IMR-90 (cell line): ENCODE data around the gene MYO3B. TPM values are rescaled to one million over a fixed set of nuclear protein-coding genes. Genes with fewer than 3 reads are reported as not detected.

Source experiments
- ATAC-seq: fragments of 200-7000 bp; cut with Tn5 transposase; 2 replicates; pipeline ENCODE4 v1.9.1; 2020; ENCODE audit warnings: low read depth, mild to moderate bottlenecking, moderate library complexity
- BruUV-seq: library from RNA; stranded (reverse); fragments of 400-500 nt; replicated peaks from 2 replicates; lab custom pipeline; 2021; lab: Mats Ljungman, UMichigan
- CTCF ChIA-PET: fragments of 300-600 bp; formaldehyde crosslinking; extraction: SDS; loops from one replicate; lab custom pipeline; 2021; ENCODE audit warnings: antibody characterized with exemption; lab: Yijun Ruan, JAX
- POLR2A ChIA-PET: fragments of 300-600 bp; sonication (Branson Sonifier 250); formaldehyde crosslinking; loops from one replicate; lab custom pipeline; 2022; ENCODE audit warnings: antibody characterized with exemption; ENCODE audit not compliant: unreplicated experiment; lab: Charles Lee
- DNase-seq: peaks from one replicate; pipeline ENCODE4 v3.0.0; 2013
- H2AFZ ChIP-seq: replicated peaks from 2 replicates; pipeline ENCODE3; 2013; ENCODE audit warnings: low read length, mild to moderate bottlenecking; ENCODE audit not compliant: poor library complexity
- H2AK5ac ChIP-seq: 2 replicates; pipeline ENCODE4 v1.6.1; 2013; ENCODE audit warnings: low read depth, low read length, inconsistent platforms
- H2AK9ac ChIP-seq: replicated peaks from 2 replicates; pipeline ENCODE3; 2013; ENCODE audit warnings: mild to moderate bottlenecking, low read depth, low read length, moderate library complexity; ENCODE audit not compliant: poor library complexity
- H2BK120ac ChIP-seq: 2 replicates; pipeline ENCODE4 v1.6.1; 2013; ENCODE audit warnings: low read depth, low read length, inconsistent platforms
- H2BK15ac ChIP-seq: 3 replicates; pipeline ENCODE4 v1.6.1; 2013; ENCODE audit warnings: low read depth, low read length, inconsistent platforms
- H2BK20ac ChIP-seq: 2 replicates; pipeline ENCODE4 v1.6.1; 2013; ENCODE audit warnings: low read depth, mild to moderate bottlenecking, inconsistent platforms, low read length, moderate library complexity
- H2BK5ac ChIP-seq: 2 replicates; pipeline ENCODE4 v1.6.1; 2013; ENCODE audit warnings: mild to moderate bottlenecking, low read depth, low read length, inconsistent platforms; ENCODE audit not compliant: poor library complexity, severe bottlenecking
- H3K14ac ChIP-seq: replicated peaks from 2 replicates; pipeline ENCODE4 v1.6.1; 2013; ENCODE audit warnings: low read depth, low read length, inconsistent platforms
- H3K18ac ChIP-seq: 2 replicates; pipeline ENCODE4 v1.6.1; 2013; ENCODE audit warnings: low read depth, low read length, control low read depth
- H3K23ac ChIP-seq: 2 replicates; pipeline ENCODE4 v1.6.1; 2013; ENCODE audit warnings: low read depth, low read length, inconsistent platforms
- H3K27ac ChIP-seq: 2 replicates; pipeline ENCODE4 v1.5.1; 2013; ENCODE audit warnings: mild to moderate bottlenecking, control low read depth, low read length; ENCODE audit not compliant: insufficient read depth
- H3K27me3 ChIP-seq: 2 replicates; pipeline ENCODE4 v1.6.1; 2013; ENCODE audit warnings: low read length; ENCODE audit not compliant: control insufficient read depth, insufficient read depth
- H3K36me3 ChIP-seq: 2 replicates; pipeline ENCODE4 v1.6.1; 2013; ENCODE audit warnings: low read length, mixed read lengths; ENCODE audit not compliant: control insufficient read depth, insufficient read depth
- H3K4ac ChIP-seq: 2 replicates; pipeline ENCODE4 v1.6.1; 2013; ENCODE audit warnings: low read depth, low read length, inconsistent platforms
- H3K4me1 ChIP-seq: 2 replicates; pipeline ENCODE4 v1.6.1; 2013; ENCODE audit warnings: low read length, mixed read lengths; ENCODE audit not compliant: control insufficient read depth, insufficient read depth
- H3K4me2 ChIP-seq: 2 replicates; pipeline ENCODE4 v1.6.1; 2013; ENCODE audit warnings: low read depth, mild to moderate bottlenecking, control low read depth, low read length, moderate library complexity
- H3K4me3 ChIP-seq: 2 replicates; pipeline ENCODE4 v1.5.1; 2013; ENCODE audit warnings: low read depth, mild to moderate bottlenecking, control low read depth, low read length, moderate library complexity; ENCODE audit not compliant: insufficient read depth
- H3K56ac ChIP-seq: 2 replicates; pipeline ENCODE4 v1.6.1; 2013; ENCODE audit warnings: low read length, inconsistent platforms; ENCODE audit not compliant: insufficient read depth; ENCODE audit errors: extremely low read depth
- H3K79me1 ChIP-seq, 2 experiments: 2 replicates each; pipeline ENCODE4 v1.6.1; 2013; ENCODE audit warnings: low read length in 2 of 2, inconsistent platforms in 1 of 2, low read depth in 1 of 2
- H3K9ac ChIP-seq: 2 replicates; pipeline ENCODE4 v1.6.1; 2013; ENCODE audit warnings: low read depth, low read length, control low read depth
- H3K9me1 ChIP-seq: 2 replicates; pipeline ENCODE4 v1.6.1; 2013; ENCODE audit warnings: low read length, inconsistent platforms; ENCODE audit not compliant: insufficient read depth
- H3K9me3 ChIP-seq: 2 replicates; pipeline ENCODE4 v1.6.1; 2013; ENCODE audit warnings: low read length; ENCODE audit not compliant: control insufficient read depth, insufficient read depth
- H4K20me1 ChIP-seq: 2 replicates; pipeline ENCODE4 v1.6.1; 2013; ENCODE audit warnings: low read length, inconsistent platforms; ENCODE audit not compliant: insufficient read depth
- H4K5ac ChIP-seq: 2 replicates; pipeline ENCODE4 v1.6.1; 2013; ENCODE audit warnings: mild to moderate bottlenecking, low read depth, low read length, control low read depth
- H4K8ac ChIP-seq, 2 experiments: 2 replicates each; pipeline ENCODE4 v1.6.1; 2013; ENCODE audit warnings: low read depth in 2 of 2, low read length in 2 of 2, control low read depth in 1 of 2, inconsistent platforms in 1 of 2
- H4K91ac ChIP-seq: 2 replicates; pipeline ENCODE4 v1.6.1; 2013; ENCODE audit warnings: low read depth, low read length, inconsistent platforms; ENCODE audit not compliant: insufficient read depth
- BHLHE40 ChIP-seq: fragments of 150-350 bp; IDR thresholded peaks from 2 replicates; pipeline ENCODE4 v1.6.1; 2016; ENCODE audit warnings: mild to moderate bottlenecking, low read depth, low read length
- CEBPB ChIP-seq: IDR thresholded peaks from 2 replicates; pipeline ENCODE4 v1.6.1; 2012; ENCODE audit warnings: low read depth, low read length, improper control_type of control experiment
- ELK1 ChIP-seq: fragments of 150-350 bp; IDR thresholded peaks from 2 replicates; pipeline ENCODE4 v1.6.1; 2016; ENCODE audit warnings: low read depth, mild to moderate bottlenecking, low read length, moderate library complexity, borderline replicate concordance
- FOS ChIP-seq: fragments of 150-350 bp; IDR thresholded peaks from 2 replicates; pipeline ENCODE4 v1.6.1; 2016; ENCODE audit warnings: low read depth, low read length
- MAFK ChIP-seq: IDR thresholded peaks from 2 replicates; pipeline ENCODE4 v1.6.1; 2012; ENCODE audit warnings: low read depth, low read length, improper control_type of control experiment
- MAZ ChIP-seq: IDR thresholded peaks from 2 replicates; pipeline ENCODE4 v1.6.1; 2012; ENCODE audit warnings: low read depth, mild to moderate bottlenecking, low read length, improper control_type of control experiment, moderate library complexity, borderline replicate concordance
- MXI1 ChIP-seq: IDR thresholded peaks from 2 replicates; pipeline ENCODE4 v1.6.1; 2012; ENCODE audit warnings: low read depth, mild to moderate bottlenecking, low read length, moderate library complexity, borderline replicate concordance
- POLR2A ChIP-seq: IDR thresholded peaks from 2 replicates; pipeline ENCODE4 v1.6.1; 2012; ENCODE audit warnings: mild to moderate bottlenecking, low read depth, low read length
- RAD21 ChIP-seq: IDR thresholded peaks from 2 replicates; pipeline ENCODE4 v1.6.1; 2012; ENCODE audit warnings: low read length, improper control_type of control experiment
- RCOR1 ChIP-seq: IDR thresholded peaks from 2 replicates; pipeline ENCODE4 v1.6.1; 2012; ENCODE audit warnings: mild to moderate bottlenecking, low read length, improper control_type of control experiment; ENCODE audit not compliant: insufficient replicate concordance
- RFX5 ChIP-seq: IDR thresholded peaks from 2 replicates; pipeline ENCODE4 v1.8.0; 2012; ENCODE audit warnings: low read depth, mild to moderate bottlenecking, low read length, moderate library complexity
- SMC3 ChIP-seq: fragments of 150-350 bp; IDR thresholded peaks from 2 replicates; pipeline ENCODE4 v1.6.1; 2016; ENCODE audit warnings: low read depth, mild to moderate bottlenecking, antibody characterized with exemption, low read length, moderate library complexity
- USF2 ChIP-seq: fragments of 150-350 bp; IDR thresholded peaks from 2 replicates; pipeline ENCODE4 v1.6.1; 2017; ENCODE audit warnings: mild to moderate bottlenecking, antibody characterized with exemption, low read length, low read depth
- WGBS, 2 experiments: methylation state at CpG; one replicate each; pipeline versions ENCODE4 v1.1.5 to v1.1.7; 2013; ENCODE audit warnings: missing lambda C conversion rate in 2 of 2; ENCODE audit not compliant: insufficient read length in 1 of 2; ENCODE audit errors: extremely low coverage in 2 of 2; 5-methylcytosine and 5-hydroxymethylcytosine counted together
- dilution Hi-C: fragments of 300-500 bp; cut with HindIII; formaldehyde crosslinking; loops from one replicate; pipeline ENCODE4 v1.14.3; 2018; ENCODE audit warnings: low sequenced_read_pairs; ENCODE audit not compliant: unreplicated experiment
- in situ Hi-C: fragments of 300-500 bp; cut with MboI; formaldehyde crosslinking; loops from 3 replicates; pipeline ENCODE4 v1.14.3; 2019; ENCODE audit warnings: low sequenced_read_pairs, inconsistent platforms, mixed read lengths
- intact Hi-C: fragments of 100-400 bp; cut with micrococcal nuclease; formaldehyde crosslinking; loops from 2 replicates; pipeline ENCODE4 v1.10.0; 2022
- polyA plus RNA-seq, 3 experiments: library from polyadenylated mRNA; depleted of rRNA; stranded (reverse); fragments of >200 nt; gene quantifications; 2 replicates each; pipeline ENCODE4 v1.2.3, GENCODE V29; 2012; ENCODE audit warnings: low replicate concordance in 1 of 3
- total RNA-seq: library from RNA; depleted of rRNA; stranded (reverse); fragments of >200 nt; gene quantifications from 2 replicates; pipeline ENCODE4 v1.2.3, GENCODE V29; 2012

The MYO3B gene
- total and polyA plus RNA-seq, 2 of the 4 experiments (the other 2 are of a cell fraction) = 0.02 TPM; not detected in 1

GRCh38 chr2:170224692-170225294, 46.8 kb downstream of the MYO3B start:
- Histone ChIP-seq H2BK15ac (no peak overlapping the region), H3K23ac (no peak overlapping the region), H3K4me3 (no peak overlapping the region), H2AFZ (peak overlapping the region; percentile 37), H4K8ac (no peak overlapping the region), H3K14ac (no peak overlapping the region), H3K4me1 (peaks cover 8% of the 10 kb centered on the region), H3K27me3 (no peaks in the 10 kb centered on the region), H4K20me1 (no peaks in the 10 kb centered on the region), H2AK5ac (no peak overlapping the region), H3K9ac (no peak overlapping the region), H2BK5ac (no peak overlapping the region), H3K18ac (no peak overlapping the region), H4K91ac (no peak overlapping the region), H3K9me1 (peaks cover 5% of the 10 kb centered on the region), H2AK9ac (no peak overlapping the region), H3K4ac (no peak overlapping the region), H3K56ac (no peak overlapping the region), H4K5ac (no peak overlapping the region), H3K79me1 (0 out of 4 replicates have a peak, but pooled peaks cover 0 to 3% of the 10 kb centered on the region in 2 experiments), H3K36me3 (no peaks in the 10 kb centered on the region), H3K9me3 (no peaks in the 10 kb centered on the region), H3K4me2 (peak overlapping the region; percentile 4; the same call in 1 of the 2 replicates), H2BK120ac (no peak overlapping the region), H2BK20ac (no peak overlapping the region), H3K27ac (no peak overlapping the region)
- TF ChIP-seq RAD21 = no peak
- no peak for TF ChIP-seq FOS
- no peak for TF ChIP-seq SMC3
- TF ChIP-seq USF2 = no peak
- no peak for TF ChIP-seq POLR2A
- TF ChIP-seq ELK1 = no peak
- TF ChIP-seq RFX5 = no peak
- no peak for TF ChIP-seq CEBPB
- TF ChIP-seq MAZ = no peak
- no peak for TF ChIP-seq RCOR1
- no peak for TF ChIP-seq MXI1
- TF ChIP-seq BHLHE40 = no peak
- TF ChIP-seq MAFK = no peak
- in situ Hi-C loops = no loop called here
- POLR2A ChIA-PET = no interaction called here
- CTCF ChIA-PET = no interaction called here
- intact Hi-C loops = loop anchor here (5.0 to 10.0 kb wide), 3 partner anchors 132 to 290 kb away; no protein-coding TSS in a partner anchor
- BruUV-seq = no TSS peak
- dilution Hi-C loops = no loop called here
- DNase-seq (no peak), ATAC-seq (no peak)
- WGBS, 2 experiments = 43% methylated on average over 1 of the region's 7 CpGs; no CpG with 5 or more reads in 1 of the 2 experiments
